GM19438 (cell line): Measurements from ENCODE around the gene TBC1D22B.
"Not testable (repeated sequence)": the region's sequence is repeated elsewhere in the genome, so short reads cannot be mapped to it uniquely, and the experiment has no call there.

Experiments used
- ATAC-seq: cut with Tn5 transposase; IDR thresholded peaks from one replicate; pipeline ENCODE4 v1.9.1; 2021; ENCODE audit warnings: low read depth; ENCODE audit not compliant: unreplicated experiment

Gene TBC1D22B

GRCh38 chr6:37262446-37263026 is 5.0 kb downstream of the TBC1D22B start:
- ATAC-seq, result no peak

DNA sequence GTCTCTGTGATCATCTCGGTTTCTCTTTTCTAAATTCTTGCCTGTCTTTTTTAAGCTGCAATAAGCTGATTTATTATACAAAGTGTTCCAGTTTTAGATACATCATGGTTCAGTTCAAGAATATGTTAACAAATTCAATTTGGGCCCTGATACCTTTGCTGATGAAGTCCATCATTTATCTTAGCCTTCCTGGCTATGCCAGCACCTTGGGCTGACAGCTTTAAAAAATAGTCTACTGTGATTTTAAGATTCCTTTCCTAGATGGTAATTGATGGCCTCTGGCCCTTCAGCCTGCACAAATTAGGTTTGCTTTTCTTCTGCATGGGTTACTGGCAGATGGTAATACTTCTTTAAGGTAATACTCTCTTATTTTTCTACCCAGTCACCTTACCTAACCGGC is 7.4 kb downstream of the TBC1D22B start:
- no peak for ATAC-seq

DNA sequence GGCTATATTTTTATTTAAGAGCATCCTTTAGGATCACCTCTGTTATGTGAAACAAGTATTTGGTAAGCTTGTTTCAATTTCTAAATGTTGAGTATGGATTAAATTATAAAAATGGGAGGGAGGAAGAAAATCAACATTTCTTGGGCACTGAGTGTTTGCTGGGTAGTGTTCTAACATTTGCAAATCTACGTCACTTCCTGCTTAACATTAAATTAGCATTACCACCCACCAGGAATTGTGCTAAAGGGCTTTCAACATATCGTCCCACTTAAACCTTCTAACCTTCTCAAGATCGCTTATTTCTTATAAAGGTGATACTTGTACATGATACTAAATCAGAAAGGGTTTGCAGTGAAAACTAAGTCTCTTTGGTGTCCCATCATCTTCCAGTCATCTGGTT is 8.3 kb downstream of the TBC1D22B start:
- no peak for ATAC-seq

- no peak for ATAC-seq
Measured at GRCh38 chr6:37269105-37269504, 11.5 kb downstream of the TBC1D22B start.

- ATAC-seq, result no peak
Measured at GRCh38 chr6:37272834-37273566, 15.4 kb downstream of the TBC1D22B start.

GRCh38 chr6:37273690-37274089 is 16.1 kb downstream of the TBC1D22B start:
- ATAC-seq, result no peak

DNA sequence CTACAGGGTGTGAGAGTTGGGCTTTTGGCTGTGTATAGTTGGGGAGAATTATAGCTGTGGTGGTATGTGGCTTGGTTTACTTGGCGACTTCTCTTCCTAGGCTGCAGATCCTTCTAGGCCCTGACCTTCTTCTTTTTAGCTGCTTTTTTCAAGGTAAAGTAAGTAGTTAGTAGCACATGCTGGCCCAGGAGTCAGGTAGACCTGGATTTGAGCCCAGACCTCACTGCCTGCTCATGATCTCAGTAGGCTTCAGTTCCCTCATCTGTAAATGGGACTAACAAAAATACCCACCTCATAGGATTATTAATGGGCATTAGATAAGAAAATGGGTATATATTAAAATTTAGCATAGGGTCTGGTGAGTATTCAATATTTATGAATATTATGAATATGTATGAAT is 17.8 kb downstream of the TBC1D22B start:
- ATAC-seq, result no peak

DNA sequence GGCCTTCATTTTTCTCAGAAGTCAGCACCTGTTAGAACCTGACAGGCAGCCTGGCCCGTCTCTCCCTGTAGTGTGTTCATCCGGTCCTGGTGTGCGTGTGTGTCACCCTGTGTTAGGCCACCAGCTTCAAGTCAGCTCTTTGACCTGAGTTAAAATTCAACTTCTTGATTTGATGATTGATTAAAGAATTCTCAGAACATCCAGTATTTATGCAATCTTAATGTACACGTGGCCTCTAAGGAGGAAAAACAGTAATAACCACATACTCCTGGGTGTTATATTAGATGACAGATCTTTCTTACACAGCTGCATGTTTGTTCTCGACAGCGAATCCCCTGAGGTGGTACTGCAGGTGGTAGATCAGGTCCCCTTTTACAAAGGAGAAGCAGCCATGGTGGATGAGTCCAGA is 19.4 kb downstream of the TBC1D22B start:
- no peak for ATAC-seq

DNA sequence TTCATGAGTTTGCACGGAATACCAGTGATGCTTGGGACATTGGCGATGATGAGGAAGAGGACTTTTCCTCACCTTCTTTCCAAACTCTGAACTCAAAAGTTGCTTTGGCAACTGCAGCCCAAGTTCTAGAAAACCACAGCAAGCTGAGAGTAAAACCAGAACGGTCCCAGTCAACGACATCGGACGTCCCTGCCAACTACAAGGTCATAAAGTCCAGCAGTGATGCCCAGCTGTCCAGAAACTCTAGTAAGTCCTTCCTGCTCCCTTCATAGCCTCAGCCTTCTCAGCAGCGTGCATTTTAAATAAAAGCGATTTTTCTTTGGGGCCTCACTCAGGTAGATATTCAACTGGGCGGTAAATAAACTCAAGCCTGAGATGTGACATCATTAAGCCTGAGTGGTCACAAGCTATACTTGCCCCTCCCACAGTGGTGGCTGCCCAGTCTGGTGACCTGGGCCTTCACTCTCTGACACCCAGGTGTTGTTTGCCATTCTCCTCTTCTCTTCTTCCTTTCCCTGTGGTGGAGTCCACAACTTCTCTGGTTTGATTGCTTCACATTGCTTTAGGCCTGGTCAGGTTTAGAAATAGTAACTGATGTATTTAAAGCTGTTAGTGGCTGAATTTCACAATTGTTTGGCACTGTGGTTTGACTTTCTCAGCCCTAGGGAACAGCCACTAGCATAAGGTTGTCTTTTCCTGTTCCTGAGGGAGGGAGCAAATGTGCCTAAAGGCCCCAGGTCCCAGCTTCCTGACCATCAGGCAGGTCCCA is 22.0 kb downstream of the TBC1D22B start:
- ATAC-seq, result no peak

GRCh38 chr6:37280162-37280887 is 22.8 kb downstream of the TBC1D22B start:
- ATAC-seq, result no peak

DNA sequence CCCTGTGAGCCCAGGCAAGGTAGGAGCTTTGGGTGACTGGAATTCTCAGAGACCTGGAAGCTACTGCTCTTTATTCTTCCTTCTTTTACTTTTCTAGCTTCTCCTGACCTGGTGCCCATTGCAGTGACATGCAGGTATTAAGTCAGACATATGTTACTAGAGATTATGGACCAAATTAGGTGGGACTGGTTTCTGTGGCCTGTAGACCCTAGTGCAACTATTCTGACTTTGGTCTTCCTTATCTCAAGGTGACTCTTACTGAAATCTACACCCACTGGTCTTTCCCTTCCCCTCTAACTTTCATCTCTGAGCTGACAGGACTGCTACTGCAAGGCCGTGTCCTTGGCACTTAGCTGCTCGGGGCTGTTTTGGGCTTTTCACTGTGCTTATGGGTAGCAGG is 24.8 kb downstream of the TBC1D22B start:
- no peak for ATAC-seq

GRCh38 chr6:37283268-37283667 is 25.7 kb downstream of the TBC1D22B start:
- no peak for ATAC-seq

- ATAC-seq, result no peak
Measured at GRCh38 chr6:37283671-37284151, 26.1 kb downstream of the TBC1D22B start.

DNA sequence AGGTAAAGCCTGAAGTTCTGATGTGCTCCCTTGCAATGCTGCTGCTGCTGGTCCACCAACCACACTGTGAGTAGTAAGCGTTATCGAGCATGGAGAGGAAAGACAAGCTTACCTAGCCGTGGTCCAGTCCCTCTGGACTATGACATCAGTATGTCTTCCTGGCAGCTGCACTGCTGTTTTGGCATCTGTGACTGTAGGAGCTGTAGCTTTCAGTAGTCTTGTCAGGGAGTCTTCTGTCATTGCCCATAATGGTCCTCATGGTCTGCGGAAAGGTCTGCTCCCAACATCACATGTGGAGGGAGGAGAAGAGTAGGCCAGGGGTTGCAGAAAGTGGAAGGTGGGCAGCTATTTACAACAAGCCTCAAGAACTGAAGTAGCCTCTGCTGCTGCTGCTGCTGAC is 27.2 kb downstream of the TBC1D22B start:
- ATAC-seq, result no peak

DNA sequence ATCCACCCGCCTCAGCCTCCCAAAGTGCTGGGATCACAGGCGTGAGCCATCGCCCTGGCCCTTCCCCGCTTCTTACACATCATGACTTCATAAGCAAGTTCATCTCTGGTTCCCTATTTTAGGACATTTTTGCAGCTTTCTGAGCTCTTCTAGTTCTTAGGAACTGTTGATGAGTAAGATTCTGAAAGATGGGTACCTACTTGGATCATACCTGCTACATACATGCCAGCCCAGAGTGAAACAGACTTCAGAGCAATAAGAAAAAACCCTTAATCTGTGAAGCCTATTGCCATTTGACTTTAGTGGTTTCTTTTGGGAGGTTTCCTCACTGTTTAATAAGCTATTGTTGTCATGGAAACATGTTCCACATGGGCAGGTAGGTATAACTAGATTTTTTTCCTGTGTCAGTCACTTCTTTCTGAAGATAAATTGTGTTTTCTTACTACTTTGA is 28.3 kb downstream of the TBC1D22B start:
- ATAC-seq, result no peak

GRCh38 chr6:37287519-37288157 is 30.1 kb downstream of the TBC1D22B start:
- no peak for ATAC-seq

GRCh38 chr6:37288247-37288646 is 30.7 kb downstream of the TBC1D22B start:
- ATAC-seq, result no peak

DNA sequence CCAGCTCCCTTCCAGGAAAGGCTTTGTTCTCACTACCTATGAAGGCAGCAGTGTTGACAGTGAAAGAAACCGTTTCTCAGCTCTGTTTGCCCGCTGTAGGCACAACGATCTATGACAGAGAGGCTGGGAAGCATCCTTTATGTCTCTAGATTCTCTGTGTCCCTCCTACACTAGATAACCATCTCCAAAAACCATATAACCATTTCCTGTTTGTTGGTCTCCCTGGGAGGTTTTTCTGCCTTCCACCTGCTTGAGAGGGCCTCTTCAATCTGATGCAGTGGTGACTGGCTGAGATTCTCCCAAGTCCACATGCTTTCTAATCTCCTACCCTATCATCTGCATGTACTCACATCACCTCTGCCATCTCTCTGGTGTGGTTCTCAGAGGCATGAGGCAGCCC is 32.4 kb downstream of the TBC1D22B start:
- no peak for ATAC-seq

GRCh38 chr6:37293426-37293825 is 35.9 kb downstream of the TBC1D22B start:
- ATAC-seq, result no peak

GRCh38 chr6:37297637-37298036 is 40.1 kb downstream of the TBC1D22B start:
- ATAC-seq, result not testable (repeated sequence)
